CD14-positive monocyte (primary cell): ENCODE data around the gene C5. TPM values are rescaled to one million over a fixed set of nuclear protein-coding genes. Genes with fewer than 3 reads are reported as not detected.

Experiments used
- DNase-seq, 3 donors: peaks; one replicate each; pipeline ENCODE4 v3.0.0-alpha.2; 2011 to 2022
- H2AFZ ChIP-seq: 2 replicates; pipeline ENCODE4 v1.6.0; 2012; ENCODE audit warnings: mild to moderate bottlenecking, low read depth, low read length, inconsistent platforms; ENCODE audit not compliant: insufficient read depth, poor library complexity, severe bottlenecking
- H3K27ac ChIP-seq, 2 donors: 1 replicate in 1 of 2; 2 replicates in 1 of 2; pipeline ENCODE4 v1.5.1; 2012 to 2013; ENCODE audit warnings: low read length in 2 of 2, control low read depth in 1 of 2, inconsistent platforms in 1 of 2, low read depth in 1 of 2, mild to moderate bottlenecking in 1 of 2
- H3K27me3 ChIP-seq, 2 donors: one replicate each; pipeline versions ENCODE4 v1.6.0 to v1.6.1; 2011 to 2013; ENCODE audit warnings: low read length in 2 of 2; ENCODE audit not compliant: control insufficient read depth in 2 of 2, insufficient read depth in 2 of 2
- H3K36me3 ChIP-seq, 2 donors: replicated peaks in 1 of 2; 1 replicate in 1 of 2; 2 replicates in 1 of 2; pipeline versions ENCODE4 v1.5.1 to v1.6.1; 2012 to 2013; ENCODE audit warnings: low read length in 2 of 2, control low read depth in 1 of 2, inconsistent platforms in 1 of 2, mild to moderate bottlenecking in 1 of 2; ENCODE audit not compliant: insufficient read depth in 2 of 2, control insufficient read depth in 1 of 2
- H3K4me1 ChIP-seq, 2 donors: 1 replicate in 1 of 2; 2 replicates in 1 of 2; pipeline versions ENCODE4 v1.5.1 to v1.6.1; 2012 to 2013; ENCODE audit warnings: low read length in 2 of 2, control low read depth in 1 of 2, inconsistent platforms in 1 of 2, mild to moderate bottlenecking in 1 of 2, moderate library complexity in 1 of 2; ENCODE audit not compliant: insufficient read depth in 2 of 2, control insufficient read depth in 1 of 2
- H3K4me2 ChIP-seq: replicated peaks from 2 replicates; pipeline ENCODE3; 2012; ENCODE audit warnings: low read length, moderate library complexity, mild to moderate bottlenecking; ENCODE audit not compliant: poor library complexity, severe bottlenecking; ENCODE audit errors: extremely low read depth
- H3K4me3 ChIP-seq, 3 experiments: fragments of 200-600 bp in 1 of 3; sonication (generic) in 1 of 3; replicated peaks in 1 of 3; 1 replicate in 2 of 3; 2 replicates in 1 of 3; pipeline ENCODE4 v1.5.1; 2011 to 2013; ENCODE audit warnings: low read length in 3 of 3, mild to moderate bottlenecking in 3 of 3, control low read depth in 2 of 3, low read depth in 2 of 3, inconsistent platforms in 1 of 3, moderate library complexity in 1 of 3
- H3K79me2 ChIP-seq: 2 replicates; pipeline ENCODE4 v1.6.0; 2012; ENCODE audit warnings: mild to moderate bottlenecking, control low read depth, inconsistent platforms, low read length, moderate library complexity; ENCODE audit not compliant: insufficient read depth
- H3K9ac ChIP-seq: 2 replicates; pipeline ENCODE4 v1.6.0; 2017; ENCODE audit warnings: low read length, mild to moderate bottlenecking; ENCODE audit not compliant: insufficient read depth, poor library complexity, severe bottlenecking
- H3K9me3 ChIP-seq, 2 donors: replicated peaks in 1 of 2; 1 replicate in 1 of 2; 2 replicates in 1 of 2; pipeline versions ENCODE4 v1.5.1 to v1.6.1; 2012 to 2013; ENCODE audit warnings: low read length in 2 of 2, control low read depth in 1 of 2; ENCODE audit not compliant: control insufficient read depth in 1 of 2, insufficient read depth in 1 of 2
- H4K20me1 ChIP-seq: 2 replicates; pipeline ENCODE4 v1.6.0; 2012; ENCODE audit warnings: mild to moderate bottlenecking, low read length, control low read depth, moderate library complexity; ENCODE audit not compliant: insufficient read depth
- H3K27ac Mint-ChIP-seq, 7 donors: one replicate each; pipeline ENCODE4 v1.8.0; 2020; ENCODE audit warnings: mild to moderate bottlenecking in 7 of 7, mixed read lengths in 7 of 7, moderate library complexity in 6 of 7, inconsistent platforms in 2 of 7
- H3K27me3 Mint-ChIP-seq, 3 donors: one replicate each; pipeline ENCODE4 v1.8.0; 2021 to 2022; ENCODE audit warnings: low read depth in 3 of 3, mild to moderate bottlenecking in 3 of 3, mixed read lengths in 3 of 3, moderate library complexity in 3 of 3, inconsistent platforms in 1 of 3
- H3K36me3 Mint-ChIP-seq, 2 donors: one replicate each; pipeline ENCODE4 v1.8.0; 2020; ENCODE audit warnings: mixed read lengths in 2 of 2, inconsistent platforms in 1 of 2, mild to moderate bottlenecking in 1 of 2
- H3K4me1 Mint-ChIP-seq: one replicate; pipeline ENCODE4 v1.8.0; 2020; ENCODE audit warnings: mild to moderate bottlenecking, mixed read lengths
- H3K4me3 Mint-ChIP-seq, 2 donors: one replicate each; pipeline ENCODE4 v1.8.0; 2020; ENCODE audit warnings: mild to moderate bottlenecking in 2 of 2, mixed read lengths in 2 of 2, moderate library complexity in 1 of 2
- H3K9me3 Mint-ChIP-seq, 7 donors: one replicate each; pipeline ENCODE4 v1.8.0; 2020 to 2022; ENCODE audit warnings: mixed read lengths in 7 of 7, mild to moderate bottlenecking in 6 of 7, moderate library complexity in 6 of 7, inconsistent platforms in 2 of 7
- CTCF ChIP-seq: fragments of 200-600 bp; IDR thresholded peaks from one replicate; pipeline ENCODE4 v1.8.0; 2022; ENCODE audit warnings: antibody characterized with exemption, mild to moderate bottlenecking
- WGBS: methylation state at CpG from one replicate; pipeline ENCODE4 v1.1.5; 2013; ENCODE audit warnings: missing lambda C conversion rate; ENCODE audit not compliant: insufficient coverage; 5-methylcytosine and 5-hydroxymethylcytosine counted together
- intact Hi-C, 2 donors: fragments of 100-400 bp; cut with micrococcal nuclease; formaldehyde crosslinking; loops; one replicate each; pipeline versions ENCODE4 v1.15.0 to v1.15.1; 2023
- polyA plus RNA-seq, 3 donors: library from polyadenylated mRNA; depleted of rRNA in 1 of 3; unstranded in 2 of 3; stranded (reverse) in 1 of 3; fragments of 300-500 nt in 2 of 3; fragments of >200 nt in 1 of 3; fragmentation: Illumina TruSeq in 2 of 3; gene quantifications; 1 replicate in 2 of 3; 2 replicates in 1 of 3; pipeline ENCODE4 v1.2.3, GENCODE V29; 2012 to 2021

The C5 gene
- polyA plus RNA-seq, 3 donors, result 0.66 to 3.5 (median 1.2) TPM

GRCh38 chr9:120983259-120983837 lies 66.7 kb downstream of the C5 start:
- Mint-ChIP-seq H3K9me3 (peaks cover 0 to 3% (median 0%) of the 10 kb centered on the region in 7 donors), H3K4me3 (no peak overlapping the region), H3K36me3 (peaks cover 2 to 8% of the 10 kb centered on the region in 2 donors), H3K27me3 (peaks cover 0 to 1% (median 0%) of the 10 kb centered on the region in 3 donors), H3K27ac (no peak overlapping the region), H3K4me1 (peaks cover 4% of the 10 kb centered on the region)
- TF ChIP-seq CTCF, result no peak
- H3K79me2 ChIP-seq, result no peaks in the 10 kb centered on the region
- no peak overlapping the region for H3K4me2 ChIP-seq
- H3K4me1 ChIP-seq, result no peaks in the 10 kb centered on the region
- H3K36me3 ChIP-seq, result peaks cover 0 to 4% of the 10 kb centered on the region in 2 donors
- no peak overlapping the region for H2AFZ ChIP-seq
- H3K27me3 ChIP-seq, result no peaks in the 10 kb centered on the region
- no peaks in the 10 kb centered on the region for H4K20me1 ChIP-seq
- H3K4me3 ChIP-seq, result no peak overlapping the region
- H3K9ac ChIP-seq, result no peak overlapping the region
- no peak overlapping the region for H3K27ac ChIP-seq
- no CpG with 5 or more reads among the region's 3 CpGs for WGBS
- intact Hi-C loops, result no loop called here
- no peaks in the 10 kb centered on the region for H3K9me3 ChIP-seq
- no peak for DNase-seq

GRCh38 chr9:120982836-120983235 lies 67.2 kb downstream of the C5 start:
- H3K27me3 ChIP-seq, result no peaks in the 10 kb centered on the region
- no peaks in the 10 kb centered on the region for H3K79me2 ChIP-seq
- Mint-ChIP-seq H3K9me3 (peaks cover 0 to 3% (median 0%) of the 10 kb centered on the region in 7 donors), H3K27me3 (peaks cover 0 to 1% (median 0%) of the 10 kb centered on the region in 3 donors), H3K4me1 (peaks cover 4% of the 10 kb centered on the region), H3K4me3 (no peak overlapping the region), H3K27ac (no peak overlapping the region), H3K36me3 (peaks cover 0 to 8% of the 10 kb centered on the region in 2 donors)
- TF ChIP-seq CTCF, result no peak
- no peak overlapping the region for H3K9ac ChIP-seq
- DNase-seq, result no peak
- no peak overlapping the region for H3K4me2 ChIP-seq
- H4K20me1 ChIP-seq, result no peaks in the 10 kb centered on the region
- H3K4me3 ChIP-seq, result no peak overlapping the region
- no CpG with 5 or more reads among the region's 3 CpGs for WGBS
- H3K9me3 ChIP-seq, result no peaks in the 10 kb centered on the region
- H2AFZ ChIP-seq, result no peak overlapping the region
- intact Hi-C loops, result no loop called here
- H3K27ac ChIP-seq, result no peak overlapping the region
- H3K36me3 ChIP-seq, result no peaks in the 10 kb centered on the region
- no peaks in the 10 kb centered on the region for H3K4me1 ChIP-seq
